8988T (cell line): ENCODE data around the gene CCDC174.
"Not testable (repeated sequence)": the region's sequence is repeated elsewhere in the genome, so short reads cannot be mapped to it uniquely, and the experiment has no call there.

Source experiments
- DNase-seq: peaks from one replicate; pipeline ENCODE4 v3.0.0; 2011

The CCDC174 gene

GRCh38 chr3:14627815-14628214 is 23.7 kb upstream of the CCDC174 start:
- DNase-seq = no peak

DNA sequence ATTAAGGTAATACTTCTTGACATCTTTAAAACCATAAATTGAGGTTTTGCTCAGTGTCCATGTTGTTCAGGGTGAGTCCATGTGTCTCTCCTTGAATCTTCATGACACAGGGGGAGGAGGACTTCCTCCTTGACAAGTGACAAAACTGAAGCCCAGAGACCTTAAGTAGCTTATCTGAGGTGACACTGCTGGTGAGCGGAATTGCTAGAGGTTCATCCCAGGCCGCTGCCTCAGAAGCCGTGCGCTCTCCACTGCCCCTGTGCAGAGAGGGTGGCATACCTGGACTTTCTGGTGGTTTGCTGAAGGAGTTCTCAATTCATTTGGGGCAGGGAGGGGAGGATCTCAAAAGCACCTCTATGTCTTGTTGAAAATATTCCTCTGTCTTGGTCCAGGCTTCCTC is 23.2 kb upstream of the CCDC174 start:
- DNase-seq = no peak

DNA sequence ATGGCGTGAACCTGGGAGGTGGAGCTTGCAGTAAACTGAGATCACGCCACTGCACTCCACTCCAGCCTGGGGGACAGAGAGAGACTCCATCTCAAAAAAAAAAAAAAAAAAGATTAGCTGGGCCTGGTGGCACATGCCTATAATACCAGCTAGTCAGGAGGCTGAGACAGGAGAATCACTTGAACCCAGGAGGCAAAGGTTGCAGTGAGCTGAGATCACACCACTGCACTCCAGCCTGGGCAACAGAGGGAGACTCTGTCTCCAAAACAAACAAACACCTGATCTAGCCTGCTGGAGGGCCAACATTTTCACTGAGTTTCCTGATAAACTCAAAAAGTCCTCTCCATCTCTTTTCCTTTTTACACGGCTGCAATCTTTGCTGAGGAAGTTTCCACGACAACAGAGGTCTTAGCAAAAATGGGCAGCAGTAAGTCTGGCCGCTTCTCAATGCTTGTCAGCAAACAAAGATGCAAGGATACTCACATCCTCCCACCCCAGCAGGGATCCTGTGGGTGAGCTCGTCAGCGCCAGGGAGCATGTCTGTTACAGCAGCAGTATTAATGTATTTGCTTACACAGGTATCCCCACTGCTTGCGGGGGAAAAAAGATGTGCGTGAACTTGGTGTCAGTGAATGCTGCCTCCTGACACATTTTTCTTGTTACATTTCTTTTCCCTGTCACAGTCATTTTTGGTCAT is 21.0 kb upstream of the CCDC174 start:
- no peak for DNase-seq

DNA sequence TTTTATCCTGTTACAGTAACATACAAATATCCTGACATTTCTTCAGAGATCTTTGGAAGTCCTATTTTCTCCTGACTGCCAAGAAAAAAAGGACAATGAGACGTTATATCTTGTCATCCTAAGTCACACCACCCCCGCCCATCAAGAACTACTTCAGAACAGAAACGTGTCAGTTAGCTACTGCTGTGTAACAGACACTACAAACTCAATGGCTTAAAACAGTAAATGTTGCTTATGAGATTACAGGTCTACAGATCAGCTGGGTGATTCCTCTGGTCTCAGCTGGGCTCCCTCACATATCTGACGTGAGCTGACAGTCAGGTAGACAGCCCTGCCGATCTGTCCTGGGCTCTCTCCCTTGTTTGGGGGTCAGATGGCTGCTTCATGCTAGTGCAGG is 20.5 kb upstream of the CCDC174 start:
- DNase-seq = no peak

DNA sequence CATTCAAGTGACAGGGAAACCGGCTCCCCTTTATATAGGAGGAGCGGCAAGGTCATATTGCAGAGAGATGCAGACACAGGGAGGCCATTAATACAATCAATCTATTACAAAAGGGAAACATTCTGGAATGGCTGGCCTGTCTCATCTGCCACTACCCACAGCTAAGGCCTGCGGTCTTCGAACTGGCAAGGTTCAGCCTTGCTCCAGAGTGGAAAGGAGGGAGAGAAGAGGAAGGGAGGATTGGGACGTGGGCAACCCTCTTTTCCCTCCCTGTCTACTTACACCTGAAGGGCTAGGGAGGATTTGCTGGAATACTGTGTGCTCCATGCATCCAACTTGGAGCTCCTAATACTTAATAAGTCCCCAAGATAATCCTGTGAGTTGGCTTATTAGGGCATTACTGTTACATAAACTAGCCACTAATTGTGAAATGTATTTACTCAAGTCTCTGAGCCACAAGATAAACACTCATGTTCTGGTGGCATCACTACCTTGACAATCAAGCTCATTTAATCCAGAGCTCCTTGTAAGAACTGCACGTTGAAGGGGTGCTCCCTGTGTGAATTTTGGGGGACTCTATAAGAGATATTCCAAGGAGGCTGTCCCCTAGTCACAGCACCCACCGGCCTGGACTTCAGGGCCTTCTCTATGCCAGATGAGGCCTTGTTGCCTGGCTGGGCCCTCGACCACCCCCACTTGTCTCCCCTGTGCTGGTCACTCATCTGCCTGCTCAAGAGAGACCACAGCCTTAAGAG is 19.7 kb upstream of the CCDC174 start:
- DNase-seq = no peak

DNA sequence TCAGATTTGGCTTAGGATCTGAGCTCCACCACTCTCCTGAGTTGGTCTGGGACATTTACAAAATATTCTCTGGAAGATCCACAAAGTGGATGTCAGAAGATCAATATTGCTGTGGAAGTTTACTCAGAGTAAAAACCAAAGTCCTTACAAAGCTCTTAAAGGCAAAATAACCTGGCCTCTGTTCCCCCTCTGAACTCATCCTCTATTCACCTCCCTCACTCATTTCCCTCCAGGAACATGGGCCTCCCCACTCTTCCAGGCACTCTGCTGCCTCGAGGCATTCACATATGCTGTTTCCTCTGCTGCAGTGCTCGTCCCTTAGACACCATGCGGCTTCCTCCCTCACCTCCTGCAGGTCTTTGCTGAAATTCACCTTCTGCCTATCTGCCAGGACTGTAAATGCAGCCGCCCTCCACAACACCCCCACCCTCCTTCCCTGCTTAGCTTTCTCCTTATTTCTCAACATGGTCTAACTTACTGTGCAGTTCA is 19.1 kb upstream of the CCDC174 start:
- DNase-seq = no peak

DNA sequence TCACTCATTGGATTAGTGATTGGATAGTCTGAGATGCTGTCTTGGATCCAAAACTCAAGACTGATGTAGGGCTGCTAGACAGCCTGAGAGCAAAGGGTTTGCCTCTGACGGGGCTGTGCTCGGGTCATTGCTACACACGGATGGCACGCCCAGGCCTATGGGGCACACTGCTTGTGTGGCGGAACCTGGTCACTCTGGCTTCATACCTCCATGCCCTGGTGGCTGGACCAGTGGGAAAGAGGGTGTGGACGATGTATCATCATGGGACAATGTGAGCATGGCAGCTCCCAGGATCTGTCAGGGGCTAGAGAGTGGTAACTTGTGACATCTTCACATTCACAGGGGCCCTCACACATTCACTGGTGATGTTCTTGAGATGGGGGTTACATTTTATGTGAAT is 18.1 kb upstream of the CCDC174 start:
- no peak for DNase-seq

DNA sequence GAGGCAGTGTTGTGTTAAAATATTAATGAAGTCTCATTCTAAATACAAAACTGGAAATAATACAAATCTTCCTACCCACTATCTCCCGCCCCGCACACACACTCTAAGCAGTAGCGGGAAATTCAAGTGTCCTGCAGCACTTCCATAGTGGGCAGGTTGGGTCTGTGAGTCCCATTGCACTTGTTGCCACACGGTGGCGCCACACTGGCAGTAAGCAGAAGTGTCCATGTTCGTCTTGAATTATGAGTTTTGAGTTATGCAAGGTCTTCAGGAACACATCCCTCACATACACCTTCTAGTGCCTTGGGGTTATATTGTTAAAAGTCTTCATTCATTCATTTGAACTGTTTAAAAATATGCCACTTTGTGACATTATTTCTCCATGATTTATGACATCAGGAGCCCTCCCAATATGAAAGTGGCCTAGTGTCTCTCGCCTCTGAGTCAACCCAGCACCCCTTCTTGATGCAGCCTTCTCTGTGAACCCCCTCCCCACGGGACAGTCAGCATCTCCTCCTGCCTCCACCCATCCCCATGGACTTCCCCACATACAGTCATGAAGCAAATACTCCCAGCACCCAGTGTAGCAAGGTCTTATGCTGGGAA is 17.6 kb upstream of the CCDC174 start:
- DNase-seq = peak; percentile 52

GRCh38 chr3:14634763-14635400 is 16.7 kb upstream of the CCDC174 start:
- DNase-seq = no peak

- DNase-seq = no peak
Measured at GRCh38 chr3:14636496-14637087, 15.0 kb upstream of the CCDC174 start.

DNA sequence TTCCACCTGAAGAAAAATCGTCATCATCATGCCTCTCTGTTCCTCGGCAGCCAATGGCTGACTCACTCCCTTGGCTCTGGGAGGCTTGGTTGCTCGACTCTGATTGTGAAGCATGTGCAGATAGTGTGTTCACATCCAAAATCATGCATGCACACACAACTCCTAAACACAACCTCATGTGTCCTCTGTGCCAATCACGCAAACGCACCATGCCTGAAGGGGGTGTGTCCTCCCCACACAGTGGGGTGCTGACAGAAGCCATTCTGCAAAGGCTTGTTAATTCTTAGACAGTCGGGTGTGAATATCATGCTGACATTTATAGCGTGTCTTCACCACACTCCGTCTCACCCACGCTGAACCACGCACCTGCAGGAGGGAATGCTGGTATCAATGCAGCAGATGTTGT is 11.4 kb upstream of the CCDC174 start:
- DNase-seq = no peak

DNA sequence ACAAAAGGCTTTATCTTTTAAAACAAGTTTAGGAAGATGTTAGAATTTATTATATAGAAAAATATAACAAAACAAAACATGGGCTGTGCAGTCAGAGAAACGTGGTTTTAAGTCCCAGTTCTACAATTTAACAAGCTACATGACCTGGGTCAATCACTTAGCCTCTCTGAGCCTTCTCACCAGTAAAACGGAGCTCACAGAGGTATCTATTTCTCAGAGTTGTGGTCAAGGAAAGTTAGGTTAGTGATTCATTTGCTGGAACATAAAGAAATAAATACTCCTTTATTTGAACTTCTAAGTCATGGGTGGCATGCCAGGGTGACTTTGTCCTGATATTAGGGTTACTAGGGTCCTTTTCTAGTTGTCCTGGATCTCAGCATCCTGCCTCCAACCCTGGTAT is 10.8 kb upstream of the CCDC174 start:
- no peak for DNase-seq

GRCh38 chr3:14641346-14641745 is 10.2 kb upstream of the CCDC174 start:
- no peak for DNase-seq

DNA sequence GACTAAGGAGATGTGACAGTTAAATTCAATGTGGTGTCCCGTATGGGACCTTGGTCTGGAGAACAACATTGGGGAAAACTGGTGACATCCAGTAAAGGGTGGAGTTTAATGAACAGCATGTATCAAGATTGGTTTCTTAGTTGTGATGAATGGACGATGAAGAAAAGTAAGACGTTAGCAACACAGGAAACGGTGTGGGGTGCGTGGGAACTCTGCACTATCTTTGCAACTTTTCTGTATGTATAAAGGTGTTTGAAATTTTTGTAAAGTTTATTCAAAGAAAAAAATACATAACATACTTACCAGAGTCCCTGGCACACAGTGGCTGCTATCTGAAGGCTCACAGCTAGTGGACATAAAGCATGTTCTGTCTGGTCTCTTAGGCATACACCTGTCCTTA is 6.1 kb upstream of the CCDC174 start:
- DNase-seq = no peak

DNA sequence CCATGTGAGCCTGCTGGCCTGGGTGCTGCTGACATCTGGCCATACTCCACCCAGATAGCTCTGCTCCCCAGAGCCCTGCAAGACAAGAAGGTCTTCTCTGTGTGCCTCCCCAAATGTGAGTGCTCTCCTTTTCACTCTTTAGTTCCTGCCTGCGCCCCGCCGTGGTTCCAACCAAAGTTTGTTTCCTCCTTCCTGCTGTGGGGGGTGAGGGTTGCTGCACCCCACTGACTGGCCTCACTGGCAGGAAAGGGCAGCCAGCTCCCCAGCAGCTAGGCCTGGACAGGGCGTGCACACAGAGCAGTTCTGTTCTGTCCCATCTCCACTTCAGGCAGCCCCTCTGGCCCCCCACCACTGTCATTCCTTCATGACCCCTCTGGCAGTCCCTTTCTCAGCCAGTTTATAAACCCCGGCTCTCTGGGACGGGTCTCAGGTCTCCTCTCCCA is 5.4 kb upstream of the CCDC174 start:
- DNase-seq = no peak

GRCh38 chr3:14646589-14647413 is 4.8 kb upstream of the CCDC174 start:
- no peak for DNase-seq

- no peak for DNase-seq
Measured at GRCh38 chr3:14647976-14648955, 3.3 kb upstream of the CCDC174 start.

GRCh38 chr3:14649466-14649865 is 2.1 kb upstream of the CCDC174 start:
- DNase-seq = no peak

GRCh38 chr3:14650193-14650592 is 1.4 kb upstream of the CCDC174 start:
- DNase-seq = no peak

DNA sequence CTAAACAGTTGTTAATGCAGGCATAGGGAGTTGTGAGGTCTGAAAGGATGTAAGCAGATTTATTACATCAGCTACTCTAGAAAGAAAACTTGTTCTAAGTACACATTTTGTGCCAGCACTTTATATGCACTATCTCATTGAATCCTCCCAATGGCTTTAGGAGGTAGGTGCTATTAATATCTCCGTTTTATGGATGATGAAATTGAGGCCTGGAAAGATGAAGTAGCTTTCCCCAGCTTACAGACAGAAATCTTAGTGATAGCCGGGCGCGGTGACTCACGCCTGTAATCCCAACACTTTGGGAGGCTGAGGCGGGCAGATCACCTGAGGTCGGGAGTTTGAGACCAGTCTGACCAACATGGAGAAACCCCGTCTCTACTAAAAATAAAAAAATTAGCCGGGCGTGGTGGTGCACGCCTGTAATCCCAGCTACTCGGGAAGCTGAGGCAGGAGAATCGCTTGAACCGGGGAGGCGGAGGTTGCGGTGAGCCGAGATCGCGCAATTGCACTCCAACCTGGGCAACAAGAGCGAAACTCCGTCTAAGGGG is 872 bp downstream of the CCDC174 start:
- not testable (repeated sequence) for DNase-seq

- no peak for DNase-seq
Measured at GRCh38 chr3:14657579-14657978, 6.0 kb downstream of the CCDC174 start.
